Stimulated activated CD4-positive, alpha-beta T cell treated with anti-CD3 and anti-CD28 coated beads, TNF-alpha, amount 100 ng/mL, for 4 hours (primary cell): Measurements from ENCODE around the gene PLXNA3.
"Not testable (repeated sequence)": the region's sequence is repeated elsewhere in the genome, so short reads cannot be mapped to it uniquely, and the experiment has no call there.

Experiments
- DNase-seq, 3 experiments: peaks; one replicate each; pipeline ENCODE4 v3.0.0-alpha.2; 2020; ENCODE audit warnings: low read depth in 3 of 3

Gene PLXNA3

GRCh38 chrX:154478728-154479622 is 20.9 kb downstream of the PLXNA3 start, which contains the start of gene LAGE3:
Gene LAGE3 (minus strand): TSS chrX:154479281. CDS start chrX:154478915, 366 bp downstream.
- peak; percentile 88 for DNase-seq

- DNase-seq = no peak
Observed at GRCh38 chrX:154481195-154481594, 23.1 kb downstream of the PLXNA3 start.

DNA sequence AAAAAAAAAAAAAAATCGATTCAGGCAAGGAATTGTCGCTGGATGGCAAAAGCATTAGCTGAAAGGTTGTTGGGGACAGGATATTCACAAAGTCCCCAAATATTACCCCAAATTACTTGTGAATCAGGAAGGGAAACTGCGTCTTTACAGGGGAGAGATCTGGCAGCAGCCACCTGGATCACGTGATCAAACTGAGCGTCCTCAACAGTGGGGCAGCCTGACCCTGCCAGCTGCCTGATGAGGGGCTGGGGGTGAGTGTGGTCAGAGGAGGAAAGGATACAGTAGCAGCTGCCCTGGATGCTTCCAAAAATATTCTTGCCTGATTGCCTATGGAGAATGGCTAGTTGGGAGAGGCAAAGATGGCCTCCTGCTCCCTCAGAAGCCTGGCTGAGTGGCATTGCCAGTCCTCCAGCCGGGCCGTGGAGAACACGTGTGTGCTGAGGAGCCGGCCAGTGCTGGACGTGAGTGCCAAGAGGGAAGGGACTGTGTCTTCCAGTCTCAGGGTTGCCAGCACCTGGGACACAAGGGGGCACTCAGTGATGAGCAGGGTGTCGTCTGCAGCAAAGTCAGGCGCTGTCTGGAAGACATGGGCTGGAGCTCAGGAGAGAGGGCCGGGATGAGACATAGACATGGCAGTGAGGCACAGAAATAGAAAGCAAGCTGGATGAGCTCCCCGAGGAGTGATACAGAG is 24.0 kb downstream of the PLXNA3 start:
- DNase-seq = no peak

- no peak for DNase-seq
Observed at GRCh38 chrX:154482786-154483185, 24.7 kb downstream of the PLXNA3 start.

- DNase-seq = no peak
Observed at GRCh38 chrX:154483325-154483724, 25.2 kb downstream of the PLXNA3 start.

DNA sequence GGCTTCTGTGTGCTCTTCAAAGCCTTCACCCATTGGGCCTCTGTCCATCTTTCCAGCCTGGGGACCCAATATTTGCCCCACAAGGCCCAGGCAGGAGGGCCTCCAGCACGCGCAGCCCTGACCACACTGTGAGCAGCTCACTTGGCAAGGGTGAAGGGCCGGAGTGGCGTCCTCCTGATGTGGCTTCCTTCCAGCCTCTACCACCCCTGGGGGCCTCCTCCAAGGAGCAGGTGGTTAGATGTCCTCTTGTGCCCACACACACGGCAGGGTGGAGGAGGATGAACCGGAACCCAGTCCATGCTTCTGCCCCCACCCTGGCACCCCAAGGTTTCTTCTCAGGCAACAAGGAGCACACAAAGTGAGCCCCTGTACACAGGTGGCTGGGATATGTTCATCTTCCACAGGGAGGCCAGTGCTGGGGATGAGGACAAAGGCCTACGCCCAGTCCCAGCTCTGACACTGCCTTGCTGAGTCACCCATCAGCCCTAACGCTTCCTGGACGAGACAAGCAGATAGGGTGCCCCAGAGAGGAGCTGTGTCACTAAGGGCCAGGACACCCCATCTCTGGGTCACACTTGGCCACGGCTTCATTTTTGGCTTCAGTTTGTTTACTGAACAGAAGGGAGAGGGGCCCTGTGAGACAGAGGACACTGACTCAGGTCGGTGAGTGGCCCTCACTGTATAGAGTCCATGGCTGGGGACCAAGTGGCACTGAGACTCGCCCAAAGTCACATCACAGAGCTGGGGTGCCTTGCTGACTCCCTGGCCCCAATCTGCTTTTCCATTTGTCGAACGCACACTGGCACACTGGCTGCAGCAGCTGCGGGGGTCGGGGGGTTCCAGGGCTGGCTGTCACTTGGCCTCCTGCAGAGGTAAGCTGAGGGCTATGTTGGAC is 26.4 kb downstream of the PLXNA3 start:
- no peak for DNase-seq

DNA sequence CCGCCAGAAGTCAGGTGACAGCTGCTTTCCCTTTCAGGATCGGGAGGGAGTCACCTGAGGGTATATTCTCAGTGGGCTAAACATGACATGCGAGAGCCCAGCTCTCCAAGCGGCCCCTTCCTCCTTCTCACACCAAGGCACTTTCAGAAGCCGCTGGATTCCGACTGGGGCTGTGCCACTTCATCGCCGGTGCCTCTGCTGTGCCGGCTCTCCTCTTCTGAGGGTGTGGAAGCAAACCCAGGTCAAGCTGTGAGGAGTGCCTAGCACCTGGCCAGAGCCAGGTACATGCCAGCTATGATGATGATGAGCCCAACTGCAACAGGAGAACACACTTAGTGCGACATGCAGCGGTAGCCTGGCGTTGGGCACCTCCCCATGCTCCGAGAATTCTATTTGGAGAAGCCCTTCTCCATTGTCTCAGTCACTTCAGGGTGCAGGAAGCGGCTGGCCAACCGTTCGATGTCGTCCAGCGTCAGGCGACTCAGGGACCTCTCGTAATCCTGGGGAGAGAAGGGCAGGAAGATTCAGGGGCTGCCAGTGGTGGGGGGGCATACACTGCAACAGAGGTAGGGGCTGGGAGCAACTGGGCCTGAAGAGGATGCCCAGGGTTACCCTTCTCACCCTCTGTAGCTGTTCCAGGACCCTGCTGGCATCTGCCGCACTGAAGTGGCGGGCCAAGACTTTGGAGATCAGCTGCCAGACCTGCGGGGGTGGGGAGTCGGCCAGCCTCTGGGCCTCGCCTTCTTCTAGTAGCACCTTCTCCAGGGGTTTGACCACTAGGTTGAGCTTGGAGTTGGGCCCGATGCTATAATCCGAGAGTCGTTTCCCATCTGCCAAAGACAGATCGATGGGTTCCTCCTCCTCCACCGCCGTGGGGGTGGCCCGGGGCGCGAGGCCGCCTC is 27.3 kb downstream of the PLXNA3 start:
- no peak for DNase-seq

- DNase-seq = no peak
Observed at GRCh38 chrX:154486052-154486395, 27.9 kb downstream of the PLXNA3 start.

- DNase-seq = peak in 2 of 3 experiments; percentile 31 to 44
Observed at GRCh38 chrX:154486396-154487207, 28.5 kb downstream of the PLXNA3 start, which contains the start of gene UBL4A. Gene UBL4A (minus strand): TSS chrX:154486615. CDS start chrX:154486584, 31 bp downstream.

DNA sequence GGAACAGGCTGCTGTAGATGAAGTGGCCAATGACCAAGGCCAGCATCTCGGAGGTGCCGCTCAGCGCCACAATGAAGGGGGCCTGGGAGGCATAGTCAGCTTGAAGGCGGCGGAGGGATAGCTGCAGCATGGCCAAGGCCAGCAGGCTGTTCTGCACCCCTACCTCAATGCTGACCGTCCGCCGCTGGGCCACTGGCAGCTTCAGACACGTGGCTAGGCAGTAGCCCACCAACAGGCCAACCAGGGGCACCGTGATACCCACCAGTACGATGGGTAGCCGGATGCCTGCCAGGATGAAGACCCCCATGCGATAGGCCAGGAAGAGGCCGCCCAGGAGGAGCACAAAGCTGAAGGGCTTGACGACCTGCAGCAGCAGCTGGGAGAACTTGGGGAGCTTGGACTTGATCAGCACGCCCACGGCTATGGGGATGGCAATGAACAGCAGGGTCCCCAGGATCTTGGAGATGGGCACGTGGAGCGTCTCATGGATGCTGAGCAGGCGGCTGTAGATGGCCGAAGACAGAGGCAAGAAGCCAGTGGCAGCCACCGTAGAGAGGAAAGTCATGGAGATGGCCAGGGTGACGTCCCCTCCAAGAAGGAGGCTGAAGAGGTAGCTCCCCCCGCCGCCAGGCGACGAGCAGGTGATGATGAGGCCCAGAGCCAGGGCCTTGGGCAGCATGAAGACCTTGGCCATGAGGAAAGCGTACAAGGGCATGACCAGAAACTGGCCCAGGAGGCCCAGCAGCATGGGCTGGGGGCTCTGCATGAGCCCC is 29.6 kb downstream of the PLXNA3 start:
- no peak for DNase-seq

DNA sequence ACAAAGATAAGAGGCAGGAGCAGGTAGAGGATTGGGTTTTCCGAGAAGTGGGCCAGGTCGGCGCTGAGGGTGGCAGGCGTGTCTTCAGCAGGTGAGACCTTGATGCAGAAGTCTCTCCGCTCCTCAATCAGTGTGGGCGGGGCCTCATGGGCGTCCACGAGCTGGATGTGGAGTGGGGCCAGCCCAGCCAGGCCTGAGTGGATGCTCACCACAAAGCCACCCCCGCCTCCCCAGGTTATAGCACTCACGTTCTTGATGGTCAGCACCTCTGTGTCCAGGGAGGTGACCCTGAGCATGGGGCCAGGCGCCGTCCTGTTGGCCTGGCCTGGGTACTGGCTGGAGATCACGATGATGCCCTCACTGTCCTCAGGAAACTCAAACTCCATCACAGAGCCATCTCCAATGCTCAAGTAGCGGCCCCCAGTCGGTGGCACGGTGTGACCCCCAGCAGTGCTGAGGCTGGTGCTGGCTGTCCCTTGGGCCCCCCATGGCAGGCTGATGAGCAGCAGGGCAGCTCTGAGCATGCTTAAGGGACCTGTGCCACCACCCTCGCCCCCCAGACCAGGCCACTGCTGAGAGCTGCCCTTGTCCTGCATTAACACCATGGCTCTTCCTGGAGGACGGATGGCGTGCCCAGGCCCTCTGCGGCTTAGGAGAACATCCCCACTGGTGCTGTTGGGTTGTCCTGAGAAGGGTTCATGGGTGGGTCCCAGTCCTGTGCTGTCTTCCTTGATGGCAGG is 30.4 kb downstream of the PLXNA3 start:
- no peak for DNase-seq

DNA sequence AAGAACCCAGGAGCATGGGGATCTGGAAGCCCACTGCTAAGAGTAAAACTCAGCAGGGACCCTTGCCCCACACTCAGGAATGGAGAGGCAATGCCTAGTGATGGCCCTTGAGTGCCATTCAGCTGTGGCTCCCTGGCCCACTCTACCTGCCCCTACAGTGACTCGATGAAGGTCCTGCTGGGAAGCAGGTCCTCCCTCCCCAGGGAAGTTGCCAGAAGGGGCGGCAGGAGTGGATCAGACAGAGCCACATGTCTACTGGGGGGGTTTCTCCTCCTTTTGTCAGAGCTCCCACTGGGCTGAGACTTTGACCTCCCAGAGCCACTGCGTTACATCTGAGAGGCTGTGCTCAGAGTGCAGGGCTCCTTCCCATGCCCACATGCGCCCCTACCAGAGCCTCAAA is 31.1 kb downstream of the PLXNA3 start:
- DNase-seq = no peak

GRCh38 chrX:154490021-154490413 is 31.9 kb downstream of the PLXNA3 start:
- DNase-seq = no peak

- peak; percentile 74 to 77 (median 75) for DNase-seq
Observed at GRCh38 chrX:154490414-154491083, 32.5 kb downstream of the PLXNA3 start, which contains the start of gene SLC10A3. Gene SLC10A3 (minus strand): TSS chrX:154490629. CDS start chrX:154488940, 1,689 bp downstream.

GRCh38 chrX:154494715-154495114 is 36.6 kb downstream of the PLXNA3 start:
- no peak for DNase-seq

DNA sequence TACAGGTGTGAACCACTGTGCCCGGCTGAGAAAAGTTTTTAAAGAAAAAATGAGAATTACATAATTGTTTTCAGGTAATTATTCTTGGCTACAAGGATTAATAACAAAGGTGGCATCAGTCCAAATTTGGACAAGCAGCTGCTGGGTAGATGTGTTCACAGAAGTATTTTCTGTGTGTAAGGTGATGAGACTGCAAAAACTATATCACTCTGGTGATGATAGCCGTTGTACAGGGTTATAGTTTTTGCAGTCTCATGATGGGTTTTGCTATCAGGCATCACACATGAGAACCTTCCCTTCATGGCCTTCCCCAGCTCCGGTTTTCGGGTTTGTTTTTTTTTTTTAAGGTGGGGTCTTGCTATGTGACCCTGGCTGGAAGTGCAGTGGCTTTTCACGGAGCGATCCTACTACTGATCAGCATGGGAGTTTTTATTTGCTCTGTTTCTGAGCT is 37.4 kb downstream of the PLXNA3 start:
- DNase-seq = no peak

DNA sequence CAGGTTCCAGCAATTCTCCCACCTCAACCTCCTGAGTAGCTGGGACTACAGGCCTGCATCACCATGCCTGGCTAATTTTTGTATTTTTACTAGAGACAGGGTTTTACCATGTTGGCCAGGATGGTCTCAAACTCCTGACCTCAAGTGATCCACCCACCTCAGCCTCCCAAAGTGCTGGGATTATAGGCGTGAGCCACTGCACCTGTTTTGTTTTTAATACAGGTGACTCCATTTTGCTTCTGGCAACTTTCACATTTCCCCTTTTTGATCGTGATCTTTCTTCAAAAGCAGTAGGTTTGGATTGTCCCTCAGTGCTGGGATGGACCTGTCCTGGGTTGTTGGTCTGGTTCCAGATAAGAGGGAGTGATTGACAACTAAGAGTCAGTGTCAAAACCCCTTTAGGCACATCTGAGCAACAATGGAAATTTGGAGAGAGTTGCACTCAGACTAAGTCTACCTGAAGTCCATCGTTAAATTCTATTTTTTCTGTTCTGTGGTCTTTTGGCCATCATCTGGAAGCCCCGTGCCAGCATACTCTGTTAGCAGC is 38.6 kb downstream of the PLXNA3 start:
- not testable (repeated sequence) for DNase-seq
